H1 (cell line): ENCODE data around the gene MAS1L. TPM values are rescaled to one million over a fixed set of nuclear protein-coding genes. Genes with fewer than 3 reads are reported as not detected.

Source experiments
- RNF2 ChIP-seq: fragments of 200-900, 300-1000 bp; sonication (generic); IDR thresholded peaks from 2 replicates; pipeline ENCODE4 v1.7.1; 2016; ENCODE audit warnings: borderline replicate concordance, low read depth, mild to moderate bottlenecking, antibody characterized with exemption, low read length; ENCODE audit not compliant: poor library complexity, severe bottlenecking; ENCODE audit errors: missing control alignments
- SAP30 ChIP-seq: fragments of 300-600 bp; sonication (generic); IDR thresholded peaks from 2 replicates; pipeline ENCODE4 v1.7.1; 2012; ENCODE audit warnings: low read length, moderate library complexity, mild to moderate bottlenecking, inconsistent platforms; ENCODE audit not compliant: insufficient read depth, insufficient replicate concordance
- SRF ChIP-seq: IDR thresholded peaks from 2 replicates; pipeline ENCODE4 v1.6.1; 2011; ENCODE audit warnings: mild to moderate bottlenecking, low read depth, low read length, moderate library complexity
- polyA plus RNA-seq, 7 experiments: library from polyadenylated mRNA; depleted of rRNA in 3 of 7; stranded (reverse) in 5 of 7; unstranded in 2 of 7; fragments of >200 nt in 5 of 7; fragments of 200-250 nt in 2 of 7; gene quantifications; 1 replicate in 5 of 7; 2 replicates in 1 of 7; 4 replicates in 1 of 7; pipeline versions ENCODE4 v1.2.1 to v1.2.3, GENCODE V29; 2011 to 2013; ENCODE audit warnings: missing spikeins in 2 of 7, mixed read lengths in 2 of 7
- total RNA-seq: library from RNA; stranded (reverse); fragmentation: NEBNext Ultra II Directional; extraction: Animal tissue kit (Norgen Biotek cat#: 25700); gene quantifications from 2 replicates; pipeline ENCODE4 v1.2.1, GENCODE V29; 2021
- TF ChIP-seq, protein P1 (sequence below): fragments of 300-600 bp; sonication (generic); IDR thresholded peaks from 2 replicates; pipeline ENCODE4 v1.7.1; 2012; ENCODE audit warnings: low read length, moderate library complexity, mild to moderate bottlenecking, inconsistent platforms; ENCODE audit not compliant: insufficient replicate concordance

Gene MAS1L
- total and polyA plus RNA-seq, 2 of the 8 experiments (the other 6 are each of a cell fraction or from before 2014, with no cell fraction given): not detected

DNA sequence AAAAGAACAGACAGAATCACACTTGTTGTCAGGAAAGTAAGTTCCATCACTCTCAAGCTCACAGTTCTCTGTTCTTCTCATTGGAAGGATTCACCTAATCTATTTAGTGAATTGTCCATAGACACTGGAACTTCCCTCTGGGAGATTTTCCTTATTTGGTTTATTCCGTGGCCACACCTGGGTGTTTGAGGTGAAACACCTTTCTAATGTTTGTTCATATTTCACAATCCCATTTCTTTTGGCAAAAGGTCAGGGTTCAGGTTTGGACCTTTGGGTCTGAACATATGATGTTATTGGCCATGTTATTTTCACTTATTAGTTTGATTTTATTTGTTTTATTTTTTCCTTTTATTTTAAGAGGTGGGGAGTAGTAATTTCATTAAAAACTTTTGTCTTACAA, 4.0 kb downstream of the MAS1L start (continued):
- TF ChIP-seq, protein P1, sequence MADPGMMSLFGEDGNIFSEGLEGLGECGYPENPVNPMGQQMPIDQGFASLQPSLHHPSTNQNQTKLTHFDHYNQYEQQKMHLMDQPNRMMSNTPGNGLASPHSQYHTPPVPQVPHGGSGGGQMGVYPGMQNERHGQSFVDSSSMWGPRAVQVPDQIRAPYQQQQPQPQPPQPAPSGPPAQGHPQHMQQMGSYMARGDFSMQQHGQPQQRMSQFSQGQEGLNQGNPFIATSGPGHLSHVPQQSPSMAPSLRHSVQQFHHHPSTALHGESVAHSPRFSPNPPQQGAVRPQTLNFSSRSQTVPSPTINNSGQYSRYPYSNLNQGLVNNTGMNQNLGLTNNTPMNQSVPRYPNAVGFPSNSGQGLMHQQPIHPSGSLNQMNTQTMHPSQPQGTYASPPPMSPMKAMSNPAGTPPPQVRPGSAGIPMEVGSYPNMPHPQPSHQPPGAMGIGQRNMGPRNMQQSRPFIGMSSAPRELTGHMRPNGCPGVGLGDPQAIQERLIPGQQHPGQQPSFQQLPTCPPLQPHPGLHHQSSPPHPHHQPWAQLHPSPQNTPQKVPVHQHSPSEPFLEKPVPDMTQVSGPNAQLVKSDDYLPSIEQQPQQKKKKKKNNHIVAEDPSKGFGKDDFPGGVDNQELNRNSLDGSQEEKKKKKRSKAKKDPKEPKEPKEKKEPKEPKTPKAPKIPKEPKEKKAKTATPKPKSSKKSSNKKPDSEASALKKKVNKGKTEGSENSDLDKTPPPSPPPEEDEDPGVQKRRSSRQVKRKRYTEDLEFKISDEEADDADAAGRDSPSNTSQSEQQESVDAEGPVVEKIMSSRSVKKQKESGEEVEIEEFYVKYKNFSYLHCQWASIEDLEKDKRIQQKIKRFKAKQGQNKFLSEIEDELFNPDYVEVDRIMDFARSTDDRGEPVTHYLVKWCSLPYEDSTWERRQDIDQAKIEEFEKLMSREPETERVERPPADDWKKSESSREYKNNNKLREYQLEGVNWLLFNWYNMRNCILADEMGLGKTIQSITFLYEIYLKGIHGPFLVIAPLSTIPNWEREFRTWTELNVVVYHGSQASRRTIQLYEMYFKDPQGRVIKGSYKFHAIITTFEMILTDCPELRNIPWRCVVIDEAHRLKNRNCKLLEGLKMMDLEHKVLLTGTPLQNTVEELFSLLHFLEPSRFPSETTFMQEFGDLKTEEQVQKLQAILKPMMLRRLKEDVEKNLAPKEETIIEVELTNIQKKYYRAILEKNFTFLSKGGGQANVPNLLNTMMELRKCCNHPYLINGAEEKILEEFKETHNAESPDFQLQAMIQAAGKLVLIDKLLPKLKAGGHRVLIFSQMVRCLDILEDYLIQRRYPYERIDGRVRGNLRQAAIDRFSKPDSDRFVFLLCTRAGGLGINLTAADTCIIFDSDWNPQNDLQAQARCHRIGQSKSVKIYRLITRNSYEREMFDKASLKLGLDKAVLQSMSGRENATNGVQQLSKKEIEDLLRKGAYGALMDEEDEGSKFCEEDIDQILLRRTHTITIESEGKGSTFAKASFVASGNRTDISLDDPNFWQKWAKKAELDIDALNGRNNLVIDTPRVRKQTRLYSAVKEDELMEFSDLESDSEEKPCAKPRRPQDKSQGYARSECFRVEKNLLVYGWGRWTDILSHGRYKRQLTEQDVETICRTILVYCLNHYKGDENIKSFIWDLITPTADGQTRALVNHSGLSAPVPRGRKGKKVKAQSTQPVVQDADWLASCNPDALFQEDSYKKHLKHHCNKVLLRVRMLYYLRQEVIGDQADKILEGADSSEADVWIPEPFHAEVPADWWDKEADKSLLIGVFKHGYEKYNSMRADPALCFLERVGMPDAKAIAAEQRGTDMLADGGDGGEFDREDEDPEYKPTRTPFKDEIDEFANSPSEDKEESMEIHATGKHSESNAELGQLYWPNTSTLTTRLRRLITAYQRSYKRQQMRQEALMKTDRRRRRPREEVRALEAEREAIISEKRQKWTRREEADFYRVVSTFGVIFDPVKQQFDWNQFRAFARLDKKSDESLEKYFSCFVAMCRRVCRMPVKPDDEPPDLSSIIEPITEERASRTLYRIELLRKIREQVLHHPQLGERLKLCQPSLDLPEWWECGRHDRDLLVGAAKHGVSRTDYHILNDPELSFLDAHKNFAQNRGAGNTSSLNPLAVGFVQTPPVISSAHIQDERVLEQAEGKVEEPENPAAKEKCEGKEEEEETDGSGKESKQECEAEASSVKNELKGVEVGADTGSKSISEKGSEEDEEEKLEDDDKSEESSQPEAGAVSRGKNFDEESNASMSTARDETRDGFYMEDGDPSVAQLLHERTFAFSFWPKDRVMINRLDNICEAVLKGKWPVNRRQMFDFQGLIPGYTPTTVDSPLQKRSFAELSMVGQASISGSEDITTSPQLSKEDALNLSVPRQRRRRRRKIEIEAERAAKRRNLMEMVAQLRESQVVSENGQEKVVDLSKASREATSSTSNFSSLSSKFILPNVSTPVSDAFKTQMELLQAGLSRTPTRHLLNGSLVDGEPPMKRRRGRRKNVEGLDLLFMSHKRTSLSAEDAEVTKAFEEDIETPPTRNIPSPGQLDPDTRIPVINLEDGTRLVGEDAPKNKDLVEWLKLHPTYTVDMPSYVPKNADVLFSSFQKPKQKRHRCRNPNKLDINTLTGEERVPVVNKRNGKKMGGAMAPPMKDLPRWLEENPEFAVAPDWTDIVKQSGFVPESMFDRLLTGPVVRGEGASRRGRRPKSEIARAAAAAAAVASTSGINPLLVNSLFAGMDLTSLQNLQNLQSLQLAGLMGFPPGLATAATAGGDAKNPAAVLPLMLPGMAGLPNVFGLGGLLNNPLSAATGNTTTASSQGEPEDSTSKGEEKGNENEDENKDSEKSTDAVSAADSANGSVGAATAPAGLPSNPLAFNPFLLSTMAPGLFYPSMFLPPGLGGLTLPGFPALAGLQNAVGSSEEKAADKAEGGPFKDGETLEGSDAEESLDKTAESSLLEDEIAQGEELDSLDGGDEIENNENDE: no peak
- TF ChIP-seq SRF (no peak), RNF2 (no peak), SAP30 (no peak)
